NCI-H446 (cell line): Measurements from ENCODE around the gene CEP131.

ENCODE experiments used
- DNase-seq, 2 experiments: peaks; one replicate each; lab custom pipeline; 2025; lab: John Stamatoyannopoulos, UW

The CEP131 gene

GRCh38 chr17:81223762-81224130 is 981 bp upstream of the CEP131 start:
- no peak for DNase-seq

DNA sequence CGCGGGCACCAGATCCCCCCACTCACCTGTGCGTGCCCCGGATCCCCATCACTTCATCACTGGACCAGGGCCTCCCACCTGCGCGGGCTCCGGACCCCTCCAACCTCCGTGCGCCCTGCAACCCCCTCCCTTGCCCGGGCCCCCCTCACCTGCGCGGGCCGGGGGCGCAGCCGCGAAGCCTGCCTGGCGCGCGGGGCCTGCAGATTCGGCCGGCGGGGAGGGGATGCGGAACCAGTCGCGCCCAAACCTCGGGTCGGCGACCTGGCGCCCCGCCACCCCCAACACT is 202 bp downstream of the CEP131 start:
- no peak for DNase-seq

DNA sequence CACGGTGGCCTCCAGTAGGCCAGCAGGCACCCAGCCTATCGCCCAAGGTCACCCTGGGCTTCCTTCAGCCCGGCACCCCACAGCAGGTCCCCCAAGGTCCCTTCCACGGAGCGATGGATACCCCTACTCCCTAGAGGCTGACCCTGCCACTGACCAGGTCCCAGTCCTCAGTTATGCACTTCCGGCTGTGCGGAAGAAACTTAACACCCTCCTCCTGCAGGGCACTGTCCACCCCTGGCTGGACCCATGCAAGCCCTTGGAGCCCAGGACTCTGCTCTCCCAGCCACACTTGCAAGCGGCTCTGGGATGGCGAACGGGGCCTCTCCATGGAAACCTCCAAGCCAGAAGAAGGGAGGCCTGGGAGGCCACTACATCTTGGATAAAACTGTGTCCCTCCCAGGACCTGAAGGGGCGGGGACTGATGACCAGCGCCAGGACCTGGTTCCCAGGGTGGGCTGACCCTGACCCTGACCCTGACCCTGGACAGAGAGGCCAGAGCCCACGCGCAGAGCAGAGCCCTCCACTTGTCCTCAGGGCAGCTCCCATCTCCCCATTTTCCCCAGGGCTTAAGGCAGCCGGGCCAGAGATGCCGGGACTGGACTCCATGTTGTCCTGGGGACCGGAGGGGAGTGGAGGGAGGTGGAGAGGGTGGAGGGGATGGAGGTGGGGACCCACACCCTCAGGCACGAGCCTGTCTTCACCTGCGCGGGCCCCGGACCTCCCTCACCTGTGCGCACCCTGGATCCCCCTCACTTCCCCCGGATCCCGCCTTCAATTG is 734 bp downstream of the CEP131 start:
- DNase-seq = no peak

GRCh38 chr17:81221371-81221841 is 1.4 kb downstream of the CEP131 start:
- DNase-seq = no peak

- DNase-seq = no peak
Observed at GRCh38 chr17:81219476-81220180, 3.1 kb downstream of the CEP131 start.

DNA sequence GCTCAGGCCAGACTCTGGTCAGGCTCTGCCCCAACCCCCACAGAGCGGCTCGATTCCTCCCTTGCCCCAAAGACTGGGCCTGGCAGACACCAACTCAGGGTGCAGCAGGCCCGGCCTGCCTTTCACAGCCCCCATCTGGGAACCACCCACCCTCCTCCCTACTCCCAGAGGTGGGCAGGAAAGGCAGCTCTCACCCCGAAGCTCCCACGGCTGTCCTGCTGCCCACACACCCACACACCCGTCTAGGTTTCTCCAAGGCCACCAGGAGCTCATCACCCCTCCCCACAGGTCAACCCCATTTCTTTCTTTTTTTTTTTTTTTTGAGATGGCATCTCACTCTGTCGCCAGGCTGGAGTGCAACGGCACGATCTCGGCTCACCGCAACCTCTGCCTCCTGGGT is 3.8 kb downstream of the CEP131 start:
- DNase-seq = no peak

DNA sequence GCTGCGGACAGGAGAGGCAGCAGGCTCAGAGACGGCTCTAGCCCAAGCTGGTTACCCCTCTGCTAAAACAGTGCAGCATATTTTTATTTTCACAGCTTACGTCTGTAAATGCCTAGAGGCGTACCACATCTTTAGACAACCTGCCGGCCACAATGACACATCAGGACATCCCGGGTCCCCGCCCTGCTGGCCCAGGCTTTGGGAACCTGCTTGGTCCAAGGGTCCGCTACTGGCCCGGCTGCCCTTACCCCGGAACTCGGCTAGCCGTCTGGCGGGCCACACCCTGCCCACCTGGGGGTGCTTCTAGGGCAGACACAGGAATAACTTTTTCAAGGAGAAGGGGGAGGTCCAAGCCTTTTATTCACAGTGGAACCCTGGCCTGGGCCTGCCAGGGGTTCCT is 4.3 kb downstream of the CEP131 start:
- DNase-seq = no peak

DNA sequence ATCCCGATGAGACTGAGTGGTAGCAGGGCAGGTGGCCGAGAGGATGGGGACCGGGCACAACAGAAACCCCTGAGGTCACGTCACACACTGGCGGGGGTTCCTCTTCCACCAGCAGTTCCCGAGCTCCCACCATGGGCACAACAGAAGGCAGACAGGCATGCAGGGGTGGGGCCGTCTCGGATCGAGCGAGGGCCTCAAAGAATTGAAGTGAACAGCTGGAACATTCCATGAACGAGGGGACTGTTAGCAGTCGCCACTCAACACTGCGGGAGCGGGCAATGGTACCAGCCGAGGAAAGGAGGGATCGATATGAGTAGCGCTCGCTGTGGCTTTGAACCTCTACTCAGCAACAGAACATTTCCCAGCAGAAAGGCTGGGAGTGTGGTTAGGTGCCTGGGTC is 5.3 kb downstream of the CEP131 start:
- no peak for DNase-seq

GRCh38 chr17:81213978-81214377 is 8.8 kb downstream of the CEP131 start:
- no peak for DNase-seq

- DNase-seq = no peak
Observed at GRCh38 chr17:81212365-81212764, 10.4 kb downstream of the CEP131 start.

- DNase-seq = no peak
Observed at GRCh38 chr17:81210868-81211267, 11.9 kb downstream of the CEP131 start.

DNA sequence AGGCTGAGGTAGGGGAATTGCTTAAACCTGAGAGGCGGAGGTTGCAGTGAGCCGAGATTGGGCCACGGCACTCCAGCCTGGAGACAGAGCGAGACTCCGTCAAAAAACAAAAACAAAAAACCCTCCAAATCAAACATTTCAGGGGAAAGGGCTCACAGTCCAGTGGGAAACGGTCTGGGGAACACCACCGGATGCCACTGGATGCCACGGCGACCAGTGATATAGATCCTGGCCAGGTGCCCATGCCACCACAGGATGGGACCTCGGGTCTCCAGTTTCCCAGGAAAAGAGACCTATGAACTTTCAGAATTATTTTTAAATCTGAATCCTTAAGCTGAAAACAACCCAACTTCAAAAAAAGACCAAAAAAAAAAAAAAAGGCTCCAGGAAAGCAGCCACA is 12.3 kb downstream of the CEP131 start:
- DNase-seq = no peak

DNA sequence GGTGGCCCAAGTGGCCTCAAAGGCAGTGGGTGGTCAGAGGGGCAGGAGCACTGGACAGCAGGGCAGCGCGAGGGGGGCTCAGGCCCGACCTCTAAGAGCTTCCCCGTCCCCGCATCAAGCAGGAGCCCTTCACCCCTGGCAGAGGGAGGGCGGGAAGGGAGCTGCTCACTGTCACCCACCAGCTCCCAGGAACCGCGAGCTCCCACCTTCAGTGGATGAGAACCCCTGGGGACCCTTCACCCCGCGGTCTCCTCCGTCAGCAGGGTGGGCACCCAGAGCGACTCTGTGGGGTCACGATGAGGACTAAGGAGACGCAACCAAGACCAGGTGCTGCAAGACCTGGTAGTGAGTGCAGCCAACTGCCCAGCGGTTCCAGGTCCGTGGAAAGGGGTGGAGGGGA is 13.6 kb downstream of the CEP131 start:
- DNase-seq = no peak

GRCh38 chr17:81208651-81209050 is 14.1 kb downstream of the CEP131 start:
- DNase-seq = no peak

DNA sequence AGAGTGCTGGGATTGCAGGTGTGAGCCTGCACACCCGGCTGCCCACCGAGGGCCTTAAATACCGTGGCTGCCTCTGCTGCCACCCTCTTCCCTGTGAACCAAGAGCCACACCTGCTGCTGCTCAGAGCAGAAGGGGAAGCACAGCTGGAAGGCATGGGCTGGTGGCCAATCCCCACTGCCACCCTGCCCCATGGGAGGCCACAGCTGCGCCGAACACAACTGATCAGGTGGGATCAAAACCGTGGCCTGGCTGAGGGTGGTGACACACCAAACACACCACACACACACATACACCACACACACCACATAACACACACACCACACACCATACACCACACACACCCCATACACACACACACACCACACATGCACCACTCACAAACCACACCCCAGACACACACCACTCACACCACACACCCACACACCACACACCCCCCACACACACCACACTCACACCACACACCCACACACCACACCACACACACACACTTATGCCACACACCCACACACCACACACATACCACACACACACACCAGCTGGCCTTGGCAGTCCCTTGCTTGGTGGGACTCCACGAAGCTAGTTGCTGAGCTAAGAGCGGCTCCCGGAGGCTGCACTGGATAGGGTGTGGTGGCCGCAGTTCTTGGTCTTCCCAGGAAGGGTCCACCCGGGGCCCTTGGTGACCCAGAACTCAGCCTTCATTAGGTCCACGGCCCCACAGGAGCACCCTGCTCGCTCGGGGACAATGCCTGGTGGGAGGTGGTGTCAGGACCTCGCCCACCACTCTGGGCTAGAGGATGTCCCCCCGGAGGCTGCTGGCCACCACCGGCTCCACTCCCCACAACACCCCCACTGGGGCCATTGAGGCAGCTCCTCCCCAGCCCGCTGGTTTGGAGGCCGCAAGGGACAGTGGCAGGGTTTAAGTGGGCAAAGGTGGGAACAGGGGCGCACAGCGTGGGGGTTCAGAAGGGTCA is 14.9 kb downstream of the CEP131 start:
- no peak for DNase-seq

DNA sequence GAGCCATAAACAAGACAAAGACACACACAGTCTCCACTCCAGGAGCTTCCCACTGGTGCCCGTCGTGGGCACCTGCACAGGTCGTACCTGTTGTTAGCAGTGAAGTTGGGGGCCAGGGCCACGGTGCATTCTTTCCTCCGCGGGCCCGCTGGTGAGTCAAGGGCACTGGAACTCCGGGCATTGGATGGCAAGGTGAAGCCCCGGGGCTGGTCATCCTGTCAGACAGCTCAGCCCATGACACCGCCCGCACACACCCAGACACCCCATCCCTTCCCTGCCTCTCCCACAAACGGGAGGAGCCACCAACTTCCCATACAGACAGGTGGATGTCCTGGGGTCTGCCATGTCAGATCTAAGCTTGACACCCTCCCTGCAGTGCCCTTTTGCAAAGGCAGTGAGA is 16.1 kb downstream of the CEP131 start:
- no peak for DNase-seq

DNA sequence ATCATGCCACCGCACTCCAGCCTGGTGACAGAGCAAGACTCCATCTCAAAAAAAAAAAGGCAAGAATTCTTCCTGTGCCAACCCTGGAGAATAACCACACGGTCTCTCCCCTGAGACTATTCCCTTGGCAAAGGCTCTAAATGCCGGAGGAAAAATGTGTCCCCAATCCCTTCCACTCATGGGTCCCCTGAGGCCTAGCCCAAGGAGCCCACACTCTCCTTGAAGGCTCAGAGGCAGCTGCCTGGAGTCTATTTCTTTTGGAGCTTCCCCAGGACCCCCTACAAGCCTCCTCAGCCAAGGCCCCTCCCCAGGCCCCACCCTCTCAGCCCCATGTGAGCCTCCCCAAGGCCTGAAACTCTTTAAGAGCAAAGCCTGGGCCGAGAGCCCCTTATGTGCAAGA is 16.6 kb downstream of the CEP131 start:
- no peak for DNase-seq

GRCh38 chr17:81204578-81204977 is 18.2 kb downstream of the CEP131 start:
- DNase-seq = no peak

DNA sequence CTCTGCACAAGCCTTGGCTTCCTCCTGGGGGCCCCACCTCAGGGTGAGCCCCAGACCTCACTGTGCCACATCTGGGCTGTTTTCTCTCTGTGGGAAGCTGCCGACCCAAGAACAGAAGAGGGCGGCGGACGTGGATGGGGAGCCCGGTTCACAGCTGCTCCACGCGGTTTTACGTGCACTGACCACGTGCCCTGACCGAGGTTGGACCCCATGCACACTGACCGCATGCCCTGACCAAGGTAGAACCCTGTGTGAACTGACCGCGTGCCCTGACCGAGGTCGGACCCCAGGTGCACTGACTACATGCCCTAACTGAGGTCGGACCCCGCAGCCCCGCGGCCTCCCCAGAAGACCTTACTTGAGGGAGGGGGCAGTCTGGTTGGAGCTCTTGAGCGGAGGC is 19.6 kb downstream of the CEP131 start:
- DNase-seq = no peak

GRCh38 chr17:81202318-81202717 is 20.4 kb downstream of the CEP131 start:
- DNase-seq = no peak

GRCh38 chr17:81200695-81201580 is 21.8 kb downstream of the CEP131 start:
- DNase-seq = peak; percentile 34 to 43

DNA sequence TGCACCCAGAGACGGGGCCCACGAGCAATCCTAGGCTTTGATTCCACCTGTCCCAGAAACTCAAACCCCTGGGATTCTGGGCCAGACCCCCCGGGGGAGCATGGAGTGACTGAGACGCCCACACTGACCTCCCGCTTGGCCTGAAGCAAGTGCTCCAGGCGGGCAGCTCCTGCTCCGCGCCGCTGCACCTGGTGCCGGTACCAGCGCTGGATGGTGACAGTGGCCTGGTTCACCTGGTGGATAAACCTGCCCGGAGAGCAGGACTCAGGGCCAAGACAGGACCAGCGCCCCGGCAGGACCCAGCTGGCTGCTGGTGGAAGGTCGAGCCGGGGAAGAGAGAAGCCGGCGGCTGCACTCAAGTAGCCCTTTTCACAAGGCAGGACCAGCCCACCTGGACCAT is 22.6 kb downstream of the CEP131 start:
- no peak for DNase-seq
